Heart left ventricle (tissue), 16 donors: Measurements from ENCODE around the gene IQGAP2. TPM values are rescaled to one million over a fixed set of nuclear protein-coding genes. Genes with fewer than 3 reads are reported as not detected.

Experiments used
- ATAC-seq, 4 donors: fragments of 200-7000 bp; cut with Tn5 transposase; one replicate each; pipeline ENCODE4 v1.9.1; 2020 to 2022; ENCODE audit warnings: moderate library complexity in 4 of 4, mild to moderate bottlenecking in 3 of 4, moderate number of reproducible peaks in 1 of 4
- DNase-seq, 5 donors: peaks; one replicate each; pipeline ENCODE4 v3.0.0-alpha.2; 2020
- H3K27ac ChIP-seq, 12 donors: fragments of 200-600 bp; sonication (generic) in 4 of 12; one replicate each; pipeline versions ENCODE4 v1.5.0 to v1.8.0; 2016 to 2022; ENCODE audit warnings: mild to moderate bottlenecking in 2 of 12
- H3K27me3 ChIP-seq, 9 donors: fragments of 200-600 bp; sonication (generic) in 2 of 9; one replicate each; pipeline versions ENCODE4 v1.5.1 to v1.8.0; 2016 to 2022; ENCODE audit warnings: mild to moderate bottlenecking in 3 of 9
- H3K36me3 ChIP-seq, 9 donors: fragments of 200-600 bp; sonication (generic) in 2 of 9; one replicate each; pipeline versions ENCODE4 v1.5.0 to v1.8.0; 2018 to 2022; ENCODE audit warnings: mild to moderate bottlenecking in 2 of 9
- H3K4me1 ChIP-seq, 12 donors: fragments of 200-600 bp; sonication (generic) in 4 of 12; one replicate each; pipeline versions ENCODE4 v1.5.0 to v1.8.0; 2016 to 2022; ENCODE audit warnings: mild to moderate bottlenecking in 3 of 12
- H3K4me3 ChIP-seq, 12 donors: fragments of 200-600 bp; sonication (generic) in 4 of 12; one replicate each; pipeline versions ENCODE4 v1.5.0 to v1.8.0; 2017 to 2022; ENCODE audit warnings: mild to moderate bottlenecking in 9 of 12, moderate library complexity in 4 of 12
- H3K9me3 ChIP-seq, 12 donors: fragments of 200-600 bp; sonication (generic) in 4 of 12; one replicate each; pipeline versions ENCODE4 v1.5.0 to v1.8.0; 2016 to 2022; ENCODE audit warnings: mild to moderate bottlenecking in 1 of 12
- CTCF ChIP-seq, 12 donors: fragments of 200-600 bp; sonication (generic) in 4 of 12; IDR thresholded peaks; one replicate each; pipeline versions ENCODE4 v1.5.0 to v1.8.0; 2018 to 2022; ENCODE audit warnings: antibody characterized with exemption in 12 of 12, mild to moderate bottlenecking in 5 of 12
- POLR2A ChIP-seq, 2 donors: fragments of 450-650 bp; IDR thresholded peaks; one replicate each; pipeline ENCODE4 v1.6.1; 2017; ENCODE audit warnings: antibody characterized with exemption in 2 of 2, mild to moderate bottlenecking in 2 of 2, moderate library complexity in 2 of 2
- WGBS, 4 donors: extraction: QIAGEN DNeasy Blood & Tissue Kit in 2 of 4; methylation state at CpG; one replicate each; pipeline versions ENCODE4 v1.1.5 to v1.1.7; 2013 to 2018; 5-methylcytosine and 5-hydroxymethylcytosine counted together
- intact Hi-C, 10 donors: fragments of 100-400 bp; cut with DNase I; formaldehyde crosslinking; loops; one replicate each; pipeline versions ENCODE4 v1.11.1 to v1.14.2; 2022
- polyA plus RNA-seq, 2 donors: library from polyadenylated mRNA; stranded (reverse); fragments of 200-250 nt; gene quantifications; one replicate each; pipeline ENCODE4 v1.2.3, GENCODE V29; 2013
- total RNA-seq, 9 donors: library from RNA; depleted of rRNA in 2 of 9; stranded (reverse); fragments of >200 nt in 2 of 9; fragmentation: NEBNext Ultra II Directional in 3 of 9; extraction: Animal tissue kit (Norgen Biotek cat#: 25700) in 3 of 9; gene quantifications; one replicate each; pipeline versions ENCODE4 v1.1.0 to v1.2.4, GENCODE V29; 2016 to 2023
- donor health status: ischemic (EF 13 %, LVEDD 7.1; RV severe dilation, severe dysfunction).
- donor health status: healthy with polysubstance abuse.
- donor health status: DM: no; HTN: yes; CAD: no.
- donor health status: DM: no; HTN: no; CAD: no.
- donor health status: ischemic (EF 25% LVEDD 6.9; RV normal size, moderate dysfunction).
- donor health status: ischemic (EF 25% LVEDD 5.7; RV mildly dilated, moderate dysfunction).
- donor health status: healthy.
- donor health status: DM: yes; HTN: yes; CAD: no.
- donor health status: ischemic (EF 35%, LVEDD 5.7; RV mildly dilated, moderate dysfunction).
- donor health status: nonischemic (EF 11% LVEDD 7.7; RV severe dilation, severe dysfunction).
- donor health status: DM: yes; HTN: yes; CAD: no.
- donor health status: PGD.
- donor health status: ischemic (EF 29% LVEDD 5.4; RV normal size, mild dysfunction).
- donor health status: nonischemic (EF 23%, LVEDD 6.1; RV moderate dilation, normal function).

IQGAP2 gene
- total and polyA plus RNA-seq, 11 donors: 1.7 to 35.4 (median 6.1) TPM

- ATAC-seq (no peak), DNase-seq (no peak)
- no peaks in the 10 kb centered on the region for H3K27me3 ChIP-seq
- H3K4me3 ChIP-seq: no peak overlapping the region
- H3K27ac ChIP-seq: no peak overlapping the region
- peaks cover 0 to 48% (median 0%) of the 10 kb centered on the region in 9 donors for H3K36me3 ChIP-seq
- intact Hi-C loops: no loop called here
- no peaks in the 10 kb centered on the region for H3K9me3 ChIP-seq
- H3K4me1 ChIP-seq: peaks cover 0 to under 1% (median 0%) of the 10 kb centered on the region in 12 donors
- 85 to 97% (median 88%) methylated on average over 5 of the region's 5 CpGs for WGBS, 4 donors
- TF ChIP-seq CTCF (IDR thresholded peaks at IDR 0.05): no peak
Measured at GRCh38 chr5:76669245-76669644, 266.2 kb downstream of the IQGAP2 start.

GRCh38 chr5:76670508-76670907, 267.4 kb downstream of the IQGAP2 start:
- TF ChIP-seq CTCF (IDR thresholded peaks at IDR 0.05): no peak
- H3K9me3 ChIP-seq: no peaks in the 10 kb centered on the region
- WGBS, 4 donors: 85 to 95% (median 89%) methylated on average over 3 of the region's 3 CpGs
- intact Hi-C loops: no loop called here
- H3K4me1 ChIP-seq: peaks cover 0 to 8% (median 0%) of the 10 kb centered on the region in 12 donors
- no peak overlapping the region for H3K4me3 ChIP-seq
- DNase-seq (no peak), ATAC-seq (no peak)
- no peaks in the 10 kb centered on the region for H3K27me3 ChIP-seq
- H3K27ac ChIP-seq: no peak overlapping the region
- peaks cover 0 to 51% (median 0%) of the 10 kb centered on the region in 9 donors for H3K36me3 ChIP-seq

GRCh38 chr5:76672242-76672641, 269.2 kb downstream of the IQGAP2 start:
- 89 to 92% (median 90%) methylated on average over 2 of the region's 2 CpGs for WGBS, 4 donors
- H3K27ac ChIP-seq: no peak overlapping the region
- H3K27me3 ChIP-seq: no peaks in the 10 kb centered on the region
- H3K4me1 ChIP-seq: peaks cover 0 to 8% (median 0%) of the 10 kb centered on the region in 12 donors
- intact Hi-C loops: no loop called here
- no peak overlapping the region for H3K4me3 ChIP-seq
- DNase-seq (no peak), ATAC-seq (no peak)
- peaks cover 0 to 49% (median 0%) of the 10 kb centered on the region in 9 donors for H3K36me3 ChIP-seq
- TF ChIP-seq POLR2A (IDR thresholded peaks at IDR 0.05) (no peak), CTCF (IDR thresholded peaks at IDR 0.05) (no peak)
- no peaks in the 10 kb centered on the region for H3K9me3 ChIP-seq

GRCh38 chr5:76673125-76673524, 270.0 kb downstream of the IQGAP2 start:
- Histone ChIP-seq H3K4me1 (peaks cover 0 to 8% (median 0%) of the 10 kb centered on the region in 12 donors), H3K36me3 (peaks cover 0 to 58% (median 0%) of the 10 kb centered on the region in 9 donors), H3K27ac (peak overlapping the region in 1 of 12 donors; percentile 57), H3K27me3 (no peaks in the 10 kb centered on the region), H3K9me3 (no peaks in the 10 kb centered on the region), H3K4me3 (no peak overlapping the region)
- intact Hi-C loops: no loop called here
- no peak for TF ChIP-seq POLR2A (IDR thresholded peaks at IDR 0.05)
- TF ChIP-seq CTCF (IDR thresholded peaks at IDR 0.05): no peak
- ATAC-seq: no peak
- no peak for DNase-seq
